Endothelial cell of umbilical vein (primary cell): Measurements from ENCODE around the gene FNDC3A. TPM values are rescaled to one million over a fixed set of nuclear protein-coding genes. Genes with fewer than 3 reads are reported as not detected.

Experiments used
- BruUV-seq: library from RNA; stranded (reverse); fragments of 400-500 nt; replicated peaks from 2 replicates; lab custom pipeline; 2021; lab: Mats Ljungman, UMichigan
- CTCF ChIA-PET: fragments of 300-600, 350-600 bp; sonication (Branson Sonifier 250); formaldehyde crosslinking; loops from one replicate; lab custom pipeline; 2021; ENCODE audit warnings: antibody characterized with exemption, inconsistent platforms; lab: Charles Lee
- POLR2A ChIA-PET: fragments of 300-600, 350-600 bp; sonication (Branson Sonifier 250); formaldehyde crosslinking; loops from one replicate; lab custom pipeline; 2021; ENCODE audit warnings: antibody characterized with exemption, inconsistent platforms; lab: Charles Lee
- DNase-seq: peaks from one replicate; pipeline ENCODE4 v3.0.0-alpha.2; 2011; ENCODE audit warnings: low read depth, low spot score
- FAIRE-seq: peaks from 2 replicates; lab custom pipeline; 2011; peaks lifted over from hg19 to GRCh38; lab: Jason Lieb, UNC
- H2AFZ ChIP-seq: 2 replicates; pipeline ENCODE4 v1.6.0; 2012; ENCODE audit warnings: low read depth, low read length, control low read depth, inconsistent platforms
- H3K27ac ChIP-seq: 2 replicates; pipeline ENCODE4 v1.5.1; 2011; ENCODE audit warnings: low read depth, mild to moderate bottlenecking, control low read depth, low read length, moderate library complexity; ENCODE audit not compliant: insufficient read depth
- H3K27me3 ChIP-seq, 2 experiments: 2 replicates each; pipeline versions ENCODE4 v1.6.0 to v1.6.1; 2011; ENCODE audit warnings: low read length in 2 of 2, mixed read lengths in 1 of 2; ENCODE audit not compliant: control insufficient read depth in 2 of 2, insufficient read depth in 2 of 2
- H3K36me3 ChIP-seq, 2 experiments: 2 replicates in 1 of 2; 3 replicates in 1 of 2; pipeline ENCODE4 v1.5.1; 2011; ENCODE audit warnings: low read length in 2 of 2, mild to moderate bottlenecking in 1 of 2, moderate library complexity in 1 of 2; ENCODE audit not compliant: control insufficient read depth in 2 of 2, insufficient read depth in 2 of 2; ENCODE audit errors: extremely low read depth in 1 of 2
- H3K4me1 ChIP-seq: 3 replicates; pipeline ENCODE4 v1.5.1; 2011; ENCODE audit warnings: mild to moderate bottlenecking, low read length; ENCODE audit not compliant: control insufficient read depth, insufficient read depth; ENCODE audit errors: extremely low read depth
- H3K4me2 ChIP-seq: 2 replicates; pipeline ENCODE4 v1.6.1; 2011; ENCODE audit warnings: low read length, control low read depth, mixed read lengths; ENCODE audit not compliant: insufficient read depth
- H3K4me3 ChIP-seq, 3 experiments: fragments of 200-600 bp in 1 of 3; sonication (generic), shearing (Covaris generic) in 1 of 3; replicated peaks in 1 of 3; 2 replicates each; pipeline ENCODE4 v1.5.1; 2011 to 2016; ENCODE audit warnings: control low read depth in 3 of 3, low read length in 3 of 3, mild to moderate bottlenecking in 2 of 3, inconsistent platforms in 1 of 3, low read depth in 1 of 3, moderate library complexity in 1 of 3; ENCODE audit not compliant: insufficient read depth in 1 of 3
- H3K79me2 ChIP-seq: 2 replicates; pipeline ENCODE4 v1.6.0; 2012; ENCODE audit warnings: low read length, inconsistent platforms; ENCODE audit not compliant: control insufficient read depth, insufficient read depth
- H3K9ac ChIP-seq: replicated peaks from 2 replicates; pipeline ENCODE3; 2011; ENCODE audit warnings: low read length, control low read depth; ENCODE audit not compliant: insufficient read depth; ENCODE audit errors: extremely low read depth
- H3K9me1 ChIP-seq: replicated peaks from 3 replicates; pipeline ENCODE4 v1.6.0; 2011; ENCODE audit warnings: mild to moderate bottlenecking, low read length; ENCODE audit not compliant: control insufficient read depth, insufficient read depth; ENCODE audit errors: extremely low read depth
- H3K9me3 ChIP-seq: replicated peaks from 2 replicates; pipeline ENCODE4 v1.5.1; 2012; ENCODE audit warnings: low read length, inconsistent platforms; ENCODE audit not compliant: control insufficient read depth, insufficient read depth
- H4K20me1 ChIP-seq: replicated peaks from 2 replicates; pipeline ENCODE3; 2011; ENCODE audit warnings: mild to moderate bottlenecking, low read length; ENCODE audit not compliant: control insufficient read depth, insufficient read depth; ENCODE audit errors: extremely low read depth
- CTCF ChIP-seq, 2 donors: IDR thresholded peaks; 1 replicate in 1 of 2; 2 replicates in 1 of 2; pipeline ENCODE4 v1.5.1; 2011; ENCODE audit warnings: low read length in 2 of 2, mild to moderate bottlenecking in 2 of 2, moderate library complexity in 2 of 2, control low read depth in 1 of 2, inconsistent platforms in 1 of 2, low read depth in 1 of 2; ENCODE audit not compliant: insufficient read depth in 1 of 2; ENCODE audit errors: extremely low read depth in 1 of 2
- MAX ChIP-seq: IDR thresholded peaks from 2 replicates; pipeline ENCODE4 v1.6.1; 2011; ENCODE audit not compliant: insufficient read depth, insufficient read length
- POLR2A ChIP-seq: IDR thresholded peaks from 2 replicates; pipeline ENCODE4 v1.6.1; 2012; ENCODE audit warnings: low read depth, mild to moderate bottlenecking, control low read depth, low read length
- POLR2AphosphoS5 ChIP-seq: IDR thresholded peaks from 2 replicates; pipeline ENCODE4 v1.6.1; 2012; ENCODE audit warnings: low read depth, mild to moderate bottlenecking, control low read depth, low read length, moderate library complexity; ENCODE audit not compliant: insufficient read depth
- dilution Hi-C: fragments of 300-500 bp; cut with MboI; formaldehyde crosslinking; loops from one replicate; pipeline ENCODE4 v1.15.0; 2019; ENCODE audit warnings: low sequenced_read_pairs; ENCODE audit not compliant: extremely low pct_ligation_motif_present
- intact Hi-C: fragments of 100-400 bp; cut with micrococcal nuclease; formaldehyde crosslinking; loops from one replicate; pipeline ENCODE4 v1.10.0; 2022
- polyA plus RNA-seq, 4 experiments: library from polyadenylated mRNA; depleted of rRNA in 3 of 4; stranded (reverse) in 3 of 4; unstranded in 1 of 4; fragments of >200 nt; gene quantifications; 2 replicates each; pipeline versions ENCODE4 v1.2.1 to v1.2.3, GENCODE V29; 2011 to 2012; ENCODE audit warnings: missing spikeins in 1 of 4
- total RNA-seq: library from RNA; stranded (reverse); gene quantifications from 2 replicates; pipeline ENCODE4 v1.2.3, GENCODE V29; 2021

Gene FNDC3A
- total and polyA plus RNA-seq, 2 donors (not counting 3 experiments of a cell fraction or from before 2014, with no cell fraction given) = 26.3 to 50.8 TPM

GRCh38 chr13:49110122-49110912 lies 134.6 kb downstream of the FNDC3A start:
- Histone ChIP-seq H3K4me1 (peaks cover 30% of the 10 kb centered on the region), H3K9me3 (no peaks in the 10 kb centered on the region), H3K4me2 (peak overlapping the region; percentile 100), H3K9me1 (no peaks in the 10 kb centered on the region), H3K4me3 (peak overlapping the region; percentile 35 to 100 (median 100)), H3K27ac (peak overlapping the region; percentile 96), H4K20me1 (no peaks in the 10 kb centered on the region), H3K9ac (peak overlapping the region; percentile 100), H3K27me3 (no peaks in the 10 kb centered on the region), H2AFZ (peak overlapping the region; percentile 68), H3K36me3 (peaks cover 0 to 4% of the 10 kb centered on the region in 2 experiments), H3K79me2 (peaks cover 37% of the 10 kb centered on the region)
- dilution Hi-C loops (no loop called here), intact Hi-C loops (loop anchor here (1.0 to 5.0 kb wide), 2 partner anchors 12 to 133 kb away; partner anchors contain the start of gene FNDC3A)
- ChIA-PET CTCF (interaction anchor here (0.7 to 2.9 kb wide), 5 partner anchors 9 to 285 kb away, joined by 3 to 17 read pairs (median 3); no protein-coding TSS in a partner anchor), POLR2A (interaction anchor here (0.6 to 1.0 kb wide), 2 partner anchors 15 to 37 kb away, joined by 3 to 4 read pairs; no protein-coding TSS in a partner anchor)
- peak; percentile 96 for FAIRE-seq
- DNase-seq = peak; percentile 87
- BruUV-seq = TSS peak; percentile 80
- TF ChIP-seq MAX (peak; percentile 92), CTCF (IDR thresholded peaks at IDR 0.05; ENCODE audit: extremely low read depth in 1 of 2, insufficient read depth in 1 of 2, low read depth in 1 of 2, low read length in 2 of 2) (no peak), POLR2AphosphoS5 (peak; percentile 27), POLR2A (peak; percentile 66)
